Measurements from ENCODE around the gene LRRC27. TPM values are rescaled to one million over a fixed set of nuclear protein-coding genes. Genes with fewer than 3 reads are reported as not detected.

The LRRC27 gene
- total and polyA plus RNA-seq, 2 of the 4 experiments (the other 2 are of a cell fraction): 3.8 to 5.3 TPM

DNA sequence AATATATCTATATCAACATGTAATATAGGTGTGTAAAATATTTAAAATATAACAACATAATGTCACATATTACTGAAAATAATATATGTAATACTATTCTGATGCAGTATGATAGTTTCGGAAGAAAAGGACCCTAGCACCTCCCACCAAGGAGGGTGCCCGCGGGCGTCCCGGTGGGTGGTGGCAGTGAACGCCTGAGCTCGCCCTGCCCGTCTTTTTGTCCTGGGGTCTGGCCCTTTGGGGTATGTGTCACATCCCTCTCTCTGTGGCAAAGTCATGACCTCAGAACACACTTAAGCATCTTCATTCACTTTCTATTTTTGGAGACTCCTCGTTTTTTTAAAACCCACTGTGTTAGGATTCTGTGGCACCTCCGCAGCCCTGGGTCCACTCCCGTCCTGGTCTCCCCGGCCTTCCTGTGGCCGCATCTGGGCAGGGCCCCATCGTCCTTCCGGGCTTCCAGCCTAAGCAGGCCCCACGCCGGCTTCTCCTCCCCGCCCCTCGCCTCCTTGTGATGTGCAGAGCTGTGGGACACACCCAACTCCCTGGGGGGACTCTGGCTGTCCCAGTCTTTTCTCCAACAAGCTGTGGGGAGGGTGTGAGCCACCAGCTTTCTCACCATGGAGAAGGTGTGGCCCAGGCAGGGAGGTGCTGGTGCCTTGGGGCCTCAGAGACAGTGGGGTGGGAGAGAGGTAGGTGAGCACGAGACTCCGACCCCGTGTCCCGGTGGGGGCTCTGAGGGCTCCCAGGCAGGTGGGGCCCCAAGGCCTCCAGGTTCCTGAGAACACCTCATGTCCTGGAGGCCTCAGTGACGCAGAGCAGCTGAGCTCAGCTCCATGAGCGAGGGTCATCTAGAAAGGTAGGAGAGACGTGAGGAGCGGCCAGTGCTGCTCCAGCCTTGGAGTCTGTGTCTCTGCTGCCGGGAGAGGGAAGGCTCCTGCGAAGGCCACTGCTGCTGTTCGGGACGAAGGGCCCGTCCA lies 81.5 kb downstream of the LRRC27 start:
- no peak overlapping the region for H3K56ac ChIP-seq (ENCODE audit: extremely low read depth, insufficient read depth, low read length)
- no peak overlapping the region for H2BK5ac ChIP-seq (ENCODE audit: low read depth, low read length, poor library complexity, severe bottlenecking)
- H2BK15ac ChIP-seq (ENCODE audit: low read depth, low read length): no peak overlapping the region
- intact Hi-C loops (cut with micrococcal nuclease) (no loop called here), in situ Hi-C loops (cut with MboI; ENCODE audit: low sequenced_read_pairs) (no loop called here), dilution Hi-C loops (cut with HindIII; ENCODE audit: low sequenced_read_pairs, unreplicated experiment) (no loop called here)
- peaks cover 0 to 14% of the 10 kb centered on the region in 2 experiments; a peak in 2 of 4 replicates for H3K79me1 ChIP-seq (ENCODE audit: low read depth in 1 of 2, low read length in 2 of 2)
- TF ChIP-seq MXI1 (IDR thresholded peaks at IDR 0.05; ENCODE audit: borderline replicate concordance, low read depth, low read length) (no peak), POLR2A (IDR thresholded peaks at IDR 0.05; ENCODE audit: low read depth, low read length) (no peak), FOS (IDR thresholded peaks at IDR 0.05; ENCODE audit: low read depth, low read length) (no peak), CHD1 (IDR thresholded peaks at IDR 0.05; ENCODE audit: low read depth, low read length) (no peak), RAD21 (IDR thresholded peaks at IDR 0.05; ENCODE audit: low read length) (no peak), CEBPB (IDR thresholded peaks at IDR 0.05; ENCODE audit: low read depth, low read length) (no peak), CTCF (conservative IDR thresholded peaks at IDR 0.05; ENCODE audit: low read depth, low read length) (no peak), BHLHE40 (IDR thresholded peaks at IDR 0.05; ENCODE audit: low read depth, low read length) (no peak), SMC3 (IDR thresholded peaks at IDR 0.05; ENCODE audit: low read depth, low read length) (no peak)
- TF ChIP-seq, protein P1, sequence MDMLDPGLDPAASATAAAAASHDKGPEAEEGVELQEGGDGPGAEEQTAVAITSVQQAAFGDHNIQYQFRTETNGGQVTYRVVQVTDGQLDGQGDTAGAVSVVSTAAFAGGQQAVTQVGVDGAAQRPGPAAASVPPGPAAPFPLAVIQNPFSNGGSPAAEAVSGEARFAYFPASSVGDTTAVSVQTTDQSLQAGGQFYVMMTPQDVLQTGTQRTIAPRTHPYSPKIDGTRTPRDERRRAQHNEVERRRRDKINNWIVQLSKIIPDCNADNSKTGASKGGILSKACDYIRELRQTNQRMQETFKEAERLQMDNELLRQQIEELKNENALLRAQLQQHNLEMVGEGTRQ (IDR thresholded peaks at IDR 0.05; ENCODE audit: low read depth, low read length): no peak
- no peak overlapping the region for H3K4me2 ChIP-seq (ENCODE audit: low read depth, low read length)
- DNase-seq: no peak
- no peaks in the 10 kb centered on the region; the same call in 1 of the 2 replicates for H3K36me3 ChIP-seq (ENCODE audit: control insufficient read depth, insufficient read depth, low read length)
- no peaks in the 10 kb centered on the region; the same call in 1 of the 2 replicates for H3K4me1 ChIP-seq (ENCODE audit: control insufficient read depth, insufficient read depth, low read length)
- H3K4ac ChIP-seq (ENCODE audit: low read depth, low read length): no peak overlapping the region
- no peak overlapping the region for H3K27ac ChIP-seq (ENCODE audit: insufficient read depth, low read length)
- H2BK120ac ChIP-seq (ENCODE audit: low read depth, low read length): no peak overlapping the region
- H3K18ac ChIP-seq (ENCODE audit: low read depth, low read length): no peak overlapping the region
- H3K9me1 ChIP-seq (ENCODE audit: insufficient read depth, low read length): peaks cover 9% of the 10 kb centered on the region
- H3K27me3 ChIP-seq (ENCODE audit: control insufficient read depth, insufficient read depth, low read length): no peaks in the 10 kb centered on the region
- POLR2A ChIA-PET (ENCODE audit: unreplicated experiment): no interaction called here
- H3K9ac ChIP-seq (ENCODE audit: low read depth, low read length): no peak overlapping the region
- H3K14ac ChIP-seq (replicated peaks; ENCODE audit: low read depth, low read length): no peak overlapping the region
- CTCF ChIA-PET: no interaction called here
- no peak overlapping the region for H3K23ac ChIP-seq (ENCODE audit: low read depth, low read length)
- peaks cover 12% of the 10 kb centered on the region for H4K20me1 ChIP-seq (ENCODE audit: insufficient read depth, low read length)
- H3K9me3 ChIP-seq (ENCODE audit: control insufficient read depth, insufficient read depth, low read length): no peaks in the 10 kb centered on the region
- H4K5ac ChIP-seq (ENCODE audit: low read depth, low read length): no peak overlapping the region
- no peak overlapping the region for H3K4me3 ChIP-seq (ENCODE audit: insufficient read depth, low read depth, low read length)
- H4K91ac ChIP-seq (ENCODE audit: insufficient read depth, low read depth, low read length): no peak overlapping the region
- H2AK9ac ChIP-seq (replicated peaks; ENCODE audit: low read depth, low read length, poor library complexity): no peak overlapping the region
- no peak overlapping the region for H2AK5ac ChIP-seq (ENCODE audit: low read depth, low read length)
- ATAC-seq (ENCODE audit: low read depth): no peak
- no peak overlapping the region for H4K8ac ChIP-seq (ENCODE audit: low read depth in 2 of 2, low read length in 2 of 2)
- BruUV-seq (replicated peaks): no TSS peak
- 93% methylated on average over 3 of the region's 32 CpGs; no CpG with 5 or more reads in 1 of the 2 experiments for WGBS, 2 experiments (ENCODE audit: extremely low coverage in 2 of 2, insufficient read length in 1 of 2)
- no peak overlapping the region for H2BK20ac ChIP-seq (ENCODE audit: low read depth, low read length)
- H2AFZ ChIP-seq (replicated peaks; ENCODE audit: low read length, poor library complexity): no peak overlapping the region
